Ascending aorta (tissue), 2 donors: ENCODE measurements around the gene ZBED2. TPM values are rescaled to one million over a fixed set of nuclear protein-coding genes. Genes with fewer than 3 reads are reported as not detected.

Experiments used
- DNase-seq, 2 donors: peaks; one replicate each; pipeline ENCODE4 v3.0.0-alpha.2; 2019; ENCODE audit warnings: low spot score in 2 of 2
- H3K27ac ChIP-seq, 2 donors: fragments of 200-600 bp; sonication (generic); one replicate each; pipeline ENCODE4 v1.5.1; 2016 to 2017; ENCODE audit warnings: mild to moderate bottlenecking in 1 of 2
- H3K27me3 ChIP-seq: fragments of 200-600 bp; sonication (generic); one replicate; pipeline ENCODE4 v1.5.1; 2017
- H3K36me3 ChIP-seq, 2 donors: fragments of 200-600 bp; sonication (generic); one replicate each; pipeline ENCODE4 v1.5.1; 2016
- H3K4me1 ChIP-seq, 2 donors: fragments of 200-600 bp; sonication (generic); one replicate each; pipeline ENCODE4 v1.5.1; 2016 to 2017; ENCODE audit warnings: mild to moderate bottlenecking in 1 of 2
- H3K4me3 ChIP-seq, 2 donors: fragments of 200-600 bp; sonication (generic); one replicate each; pipeline ENCODE4 v1.5.1; 2016 to 2017; ENCODE audit warnings: mild to moderate bottlenecking in 1 of 2
- H3K9me3 ChIP-seq, 2 donors: fragments of 200-600 bp; sonication (generic); one replicate each; pipeline ENCODE4 v1.5.1; 2016
- intact Hi-C: fragments of 100-400 bp; cut with DNase I; formaldehyde crosslinking; loops from one replicate; pipeline ENCODE4 v1.15.1; 2023
- total RNA-seq: library from RNA; depleted of rRNA; stranded (reverse); fragments of >200 nt; gene quantifications from one replicate; pipeline ENCODE4 v1.1.0, GENCODE V29; 2016
- TF ChIP-seq, protein P1 (sequence below), 3 experiments: fragments of 200-600 bp in 2 of 3; fragments of 450-650 bp in 1 of 3; sonication (generic) in 2 of 3; IDR thresholded peaks; one replicate each; pipeline ENCODE4 v1.5.1; 2016 to 2019; ENCODE audit warnings: antibody characterized with exemption in 3 of 3, mild to moderate bottlenecking in 1 of 3, moderate library complexity in 1 of 3

Gene ZBED2
- total RNA-seq, 1 donor from 2014 or later: 1.4 TPM

DNA sequence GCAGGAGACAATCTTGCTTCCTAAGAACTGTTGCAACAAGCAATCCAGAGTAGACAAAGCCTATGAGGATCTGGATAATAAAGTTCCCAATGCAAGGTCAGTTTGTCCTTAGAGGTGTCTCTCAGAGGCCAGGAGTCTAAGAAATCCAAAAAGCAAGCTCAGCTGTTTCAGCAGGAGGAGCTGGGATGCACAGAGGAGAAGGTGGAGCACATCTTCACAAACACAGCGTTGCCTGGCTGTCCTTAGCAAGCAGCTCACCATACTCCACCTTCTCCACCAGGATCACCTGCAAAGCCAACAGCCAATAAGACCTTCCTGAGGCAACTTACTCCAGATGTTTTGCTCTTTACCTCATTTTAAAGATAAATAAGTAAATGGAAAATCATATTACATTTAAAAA is 365 bp downstream of the ZBED2 start:
- intact Hi-C loops: no loop called here
- no peaks in the 10 kb centered on the region for H3K9me3 ChIP-seq
- TF ChIP-seq, protein P1, sequence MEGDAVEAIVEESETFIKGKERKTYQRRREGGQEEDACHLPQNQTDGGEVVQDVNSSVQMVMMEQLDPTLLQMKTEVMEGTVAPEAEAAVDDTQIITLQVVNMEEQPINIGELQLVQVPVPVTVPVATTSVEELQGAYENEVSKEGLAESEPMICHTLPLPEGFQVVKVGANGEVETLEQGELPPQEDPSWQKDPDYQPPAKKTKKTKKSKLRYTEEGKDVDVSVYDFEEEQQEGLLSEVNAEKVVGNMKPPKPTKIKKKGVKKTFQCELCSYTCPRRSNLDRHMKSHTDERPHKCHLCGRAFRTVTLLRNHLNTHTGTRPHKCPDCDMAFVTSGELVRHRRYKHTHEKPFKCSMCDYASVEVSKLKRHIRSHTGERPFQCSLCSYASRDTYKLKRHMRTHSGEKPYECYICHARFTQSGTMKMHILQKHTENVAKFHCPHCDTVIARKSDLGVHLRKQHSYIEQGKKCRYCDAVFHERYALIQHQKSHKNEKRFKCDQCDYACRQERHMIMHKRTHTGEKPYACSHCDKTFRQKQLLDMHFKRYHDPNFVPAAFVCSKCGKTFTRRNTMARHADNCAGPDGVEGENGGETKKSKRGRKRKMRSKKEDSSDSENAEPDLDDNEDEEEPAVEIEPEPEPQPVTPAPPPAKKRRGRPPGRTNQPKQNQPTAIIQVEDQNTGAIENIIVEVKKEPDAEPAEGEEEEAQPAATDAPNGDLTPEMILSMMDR (IDR thresholded peaks at IDR 0.05): no peak
- H3K27me3 ChIP-seq: no peaks in the 10 kb centered on the region
- no peaks in the 10 kb centered on the region for H3K36me3 ChIP-seq
- no peak for DNase-seq
- H3K4me1 ChIP-seq: no peaks in the 10 kb centered on the region
- no peak overlapping the region for H3K27ac ChIP-seq
- H3K4me3 ChIP-seq: no peak overlapping the region

DNA sequence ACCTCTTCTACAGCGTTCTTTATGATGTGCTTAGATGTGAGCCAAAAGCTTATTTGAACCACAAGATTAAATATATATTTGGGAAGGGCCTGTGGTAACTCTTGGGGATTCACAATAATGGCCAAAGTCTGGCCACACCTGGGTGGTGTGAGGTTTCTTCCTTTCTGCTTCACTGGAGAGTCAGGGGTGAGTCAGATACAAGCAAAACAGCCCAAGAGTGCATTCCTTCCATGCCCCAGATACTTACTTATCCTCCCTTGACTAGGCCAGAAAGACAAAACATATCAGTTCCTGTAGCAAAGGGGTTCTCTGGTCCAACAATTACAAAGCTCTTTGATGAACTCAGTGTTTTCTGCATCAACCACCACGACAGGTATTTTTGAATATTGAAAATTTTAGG is 941 bp downstream of the ZBED2 start:
- TF ChIP-seq, protein P1 (IDR thresholded peaks at IDR 0.05): no peak
- H3K4me3 ChIP-seq: no peak overlapping the region
- H3K27ac ChIP-seq: no peak overlapping the region
- no peaks in the 10 kb centered on the region for H3K36me3 ChIP-seq
- no peaks in the 10 kb centered on the region for H3K27me3 ChIP-seq
- no peaks in the 10 kb centered on the region for H3K9me3 ChIP-seq
- intact Hi-C loops: no loop called here
- no peaks in the 10 kb centered on the region for H3K4me1 ChIP-seq
- no peak for DNase-seq

GRCh38 chr3:111593666-111594065 is 1.5 kb downstream of the ZBED2 start:
- Histone ChIP-seq H3K36me3 (no peaks in the 10 kb centered on the region), H3K9me3 (no peaks in the 10 kb centered on the region), H3K27ac (no peak overlapping the region), H3K4me1 (no peaks in the 10 kb centered on the region), H3K4me3 (no peak overlapping the region), H3K27me3 (no peaks in the 10 kb centered on the region)
- TF ChIP-seq, protein P1 (IDR thresholded peaks at IDR 0.05): no peak
- no peak for DNase-seq
- intact Hi-C loops: no loop called here

DNA sequence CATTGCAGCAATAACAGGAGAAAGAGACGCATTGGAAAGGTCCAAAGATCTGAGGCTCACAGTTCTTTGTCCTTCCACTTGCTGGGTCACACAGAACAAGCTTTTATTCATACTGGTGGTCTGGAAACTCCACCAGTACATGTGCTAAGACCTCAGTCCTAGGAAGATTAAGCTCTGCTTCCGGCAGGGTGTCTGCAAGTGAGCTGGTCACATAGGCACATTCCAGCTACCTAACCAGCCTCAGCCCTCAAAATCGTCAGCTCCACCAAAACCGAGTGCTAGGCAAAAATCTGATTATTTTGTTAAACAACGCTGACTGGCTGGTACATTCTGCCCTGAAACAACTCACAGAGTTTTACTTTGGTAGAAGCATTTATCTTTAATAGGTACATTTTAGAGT is 2.2 kb downstream of the ZBED2 start:
- TF ChIP-seq, protein P1 (IDR thresholded peaks at IDR 0.05): no peak

DNA sequence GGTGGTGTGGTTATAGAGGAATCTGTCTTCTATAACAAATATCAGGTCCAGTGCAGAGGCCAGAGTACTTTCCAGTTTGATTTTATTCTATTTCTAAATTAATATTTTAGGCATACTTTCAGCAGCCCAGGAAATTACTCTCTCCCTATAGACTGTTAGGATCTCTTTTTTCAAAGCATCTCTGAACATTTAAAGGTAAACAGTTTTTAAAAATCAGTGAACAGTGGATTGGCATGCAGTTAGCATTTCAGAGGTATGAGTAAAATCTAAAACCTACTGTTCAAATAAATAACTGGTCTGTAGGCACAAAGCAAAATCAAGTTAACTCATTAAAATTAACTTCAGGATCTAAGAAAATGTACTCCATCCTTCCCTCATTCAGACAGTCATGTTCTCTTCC is 3.0 kb downstream of the ZBED2 start:
- H3K4me1 ChIP-seq: no peaks in the 10 kb centered on the region
- TF ChIP-seq, protein P1 (IDR thresholded peaks at IDR 0.05): no peak
- H3K4me3 ChIP-seq: no peak overlapping the region
- H3K9me3 ChIP-seq: no peaks in the 10 kb centered on the region
- intact Hi-C loops: no loop called here
- no peak overlapping the region for H3K27ac ChIP-seq
- H3K27me3 ChIP-seq: no peaks in the 10 kb centered on the region
- H3K36me3 ChIP-seq: no peaks in the 10 kb centered on the region
- no peak for DNase-seq

More for the DNA sequence above, 2.2 kb downstream of the ZBED2 start:
- no peak for DNase-seq
- Histone ChIP-seq H3K4me1 (no peaks in the 10 kb centered on the region), H3K27ac (no peak overlapping the region), H3K4me3 (no peak overlapping the region), H3K9me3 (no peaks in the 10 kb centered on the region), H3K27me3 (no peaks in the 10 kb centered on the region), H3K36me3 (no peaks in the 10 kb centered on the region)
- intact Hi-C loops: no loop called here

- TF ChIP-seq, protein P1 (IDR thresholded peaks at IDR 0.05): no peak
- intact Hi-C loops: no loop called here
- H3K36me3 ChIP-seq: no peaks in the 10 kb centered on the region
- no peak overlapping the region for H3K27ac ChIP-seq
- no peaks in the 10 kb centered on the region for H3K4me1 ChIP-seq
- H3K9me3 ChIP-seq: no peaks in the 10 kb centered on the region
- no peak overlapping the region for H3K4me3 ChIP-seq
- DNase-seq: no peak
- H3K27me3 ChIP-seq: no peaks in the 10 kb centered on the region
Observed at GRCh38 chr3:111591555-111591954, 3.6 kb downstream of the ZBED2 start.
